Endothelial cell of umbilical vein (primary cell): ENCODE data around the gene CTF1.

Source experiments
- CTCF ChIP-seq, 2 donors: IDR thresholded peaks; 1 replicate in 1 of 2; 2 replicates in 1 of 2; pipeline ENCODE4 v1.5.1; 2011; ENCODE audit warnings: low read length in 2 of 2, mild to moderate bottlenecking in 2 of 2, moderate library complexity in 2 of 2, control low read depth in 1 of 2, inconsistent platforms in 1 of 2, low read depth in 1 of 2; ENCODE audit not compliant: insufficient read depth in 1 of 2; ENCODE audit errors: extremely low read depth in 1 of 2
- EZH2 ChIP-seq: IDR thresholded peaks from 2 replicates; pipeline ENCODE4 v1.6.1; 2012; ENCODE audit warnings: borderline replicate concordance, low read depth, mild to moderate bottlenecking, moderate library complexity, low read length, inconsistent platforms; ENCODE audit not compliant: severe bottlenecking
- GATA2 ChIP-seq: IDR thresholded peaks from 2 replicates; pipeline ENCODE4 v1.7.0; 2011; ENCODE audit warnings: low read depth, mild to moderate bottlenecking, moderate library complexity, mixed read lengths, low read length; ENCODE audit not compliant: insufficient read length, insufficient read depth
- JUN ChIP-seq: IDR thresholded peaks from 2 replicates; pipeline ENCODE4 v1.6.1; 2011; ENCODE audit warnings: borderline replicate concordance, low read depth; ENCODE audit not compliant: insufficient read length, insufficient read depth
- POLR2A ChIP-seq: IDR thresholded peaks from 2 replicates; pipeline ENCODE4 v1.6.1; 2012; ENCODE audit warnings: low read depth, mild to moderate bottlenecking, control low read depth, low read length
- POLR2AphosphoS5 ChIP-seq: IDR thresholded peaks from 2 replicates; pipeline ENCODE4 v1.6.1; 2012; ENCODE audit warnings: low read depth, mild to moderate bottlenecking, control low read depth, low read length, moderate library complexity; ENCODE audit not compliant: insufficient read depth

- TF ChIP-seq CTCF (IDR thresholded peaks at IDR 0.05; ENCODE audit: extremely low read depth in 1 of 2, insufficient read depth in 1 of 2, low read depth in 1 of 2, low read length in 2 of 2) = no peak
- TF ChIP-seq POLR2AphosphoS5 = no peak
- no peak for TF ChIP-seq POLR2A
- TF ChIP-seq EZH2 = no peak
- TF ChIP-seq GATA2 = no peak
- no peak for TF ChIP-seq JUN
Measured at GRCh38 chr16:30930160-30930571, 33.8 kb downstream of the CTF1 start.
